PFSK-1 (cell line): ENCODE measurements around the gene ATP8B4.

Source experiments
- POLR2AphosphoS5 ChIP-seq: IDR thresholded peaks from 2 replicates; pipeline ENCODE4 v1.6.1; 2012; ENCODE audit warnings: low read depth, mild to moderate bottlenecking, control low read depth, low read length, moderate library complexity
- SIN3A ChIP-seq: IDR thresholded peaks from 2 replicates; pipeline ENCODE4 v1.6.1; 2012; ENCODE audit warnings: mild to moderate bottlenecking, low read length, moderate library complexity, borderline replicate concordance; ENCODE audit not compliant: insufficient read depth
- TF ChIP-seq, protein P1 (sequence below), 2 experiments: IDR thresholded peaks; 2 replicates each; pipeline versions ENCODE4 v1.6.1 to v1.8.0; 2011 to 2012; ENCODE audit warnings: low read depth in 2 of 2, low read length in 2 of 2, control low read depth in 1 of 2, inconsistent platforms in 1 of 2, mild to moderate bottlenecking in 1 of 2, moderate library complexity in 1 of 2; ENCODE audit not compliant: insufficient read depth in 1 of 2

DNA sequence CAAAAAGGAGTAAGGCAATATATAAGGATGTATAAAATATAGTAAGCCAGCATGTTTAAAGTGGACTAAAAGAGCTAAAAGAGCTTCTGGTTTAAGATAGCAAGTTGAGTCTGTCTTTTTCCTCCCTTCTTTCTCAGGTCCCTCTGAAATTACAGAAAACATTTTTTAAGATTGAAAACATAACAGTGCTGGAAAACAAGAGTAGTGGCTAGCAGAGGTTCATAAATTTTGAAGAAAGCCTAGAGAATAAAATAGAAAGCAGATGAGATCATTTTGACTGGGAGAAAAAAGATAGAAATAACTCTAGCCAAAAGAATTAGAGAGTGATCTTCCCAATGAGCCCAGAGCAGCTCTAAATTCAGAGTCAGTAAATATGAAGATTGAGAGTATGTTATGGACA is 41.9 kb downstream of the ATP8B4 start:
- TF ChIP-seq POLR2AphosphoS5 (no peak), SIN3A (no peak)
- TF ChIP-seq, protein P1, sequence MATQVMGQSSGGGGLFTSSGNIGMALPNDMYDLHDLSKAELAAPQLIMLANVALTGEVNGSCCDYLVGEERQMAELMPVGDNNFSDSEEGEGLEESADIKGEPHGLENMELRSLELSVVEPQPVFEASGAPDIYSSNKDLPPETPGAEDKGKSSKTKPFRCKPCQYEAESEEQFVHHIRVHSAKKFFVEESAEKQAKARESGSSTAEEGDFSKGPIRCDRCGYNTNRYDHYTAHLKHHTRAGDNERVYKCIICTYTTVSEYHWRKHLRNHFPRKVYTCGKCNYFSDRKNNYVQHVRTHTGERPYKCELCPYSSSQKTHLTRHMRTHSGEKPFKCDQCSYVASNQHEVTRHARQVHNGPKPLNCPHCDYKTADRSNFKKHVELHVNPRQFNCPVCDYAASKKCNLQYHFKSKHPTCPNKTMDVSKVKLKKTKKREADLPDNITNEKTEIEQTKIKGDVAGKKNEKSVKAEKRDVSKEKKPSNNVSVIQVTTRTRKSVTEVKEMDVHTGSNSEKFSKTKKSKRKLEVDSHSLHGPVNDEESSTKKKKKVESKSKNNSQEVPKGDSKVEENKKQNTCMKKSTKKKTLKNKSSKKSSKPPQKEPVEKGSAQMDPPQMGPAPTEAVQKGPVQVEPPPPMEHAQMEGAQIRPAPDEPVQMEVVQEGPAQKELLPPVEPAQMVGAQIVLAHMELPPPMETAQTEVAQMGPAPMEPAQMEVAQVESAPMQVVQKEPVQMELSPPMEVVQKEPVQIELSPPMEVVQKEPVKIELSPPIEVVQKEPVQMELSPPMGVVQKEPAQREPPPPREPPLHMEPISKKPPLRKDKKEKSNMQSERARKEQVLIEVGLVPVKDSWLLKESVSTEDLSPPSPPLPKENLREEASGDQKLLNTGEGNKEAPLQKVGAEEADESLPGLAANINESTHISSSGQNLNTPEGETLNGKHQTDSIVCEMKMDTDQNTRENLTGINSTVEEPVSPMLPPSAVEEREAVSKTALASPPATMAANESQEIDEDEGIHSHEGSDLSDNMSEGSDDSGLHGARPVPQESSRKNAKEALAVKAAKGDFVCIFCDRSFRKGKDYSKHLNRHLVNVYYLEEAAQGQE (IDR thresholded peaks at IDR 0.05; ENCODE audit: insufficient read depth in 1 of 2, low read depth in 2 of 2, low read length in 2 of 2), result no peak
